ENCODE measurements around the gene MBNL2. TPM values are rescaled to one million over a fixed set of nuclear protein-coding genes. Genes with fewer than 3 reads are reported as not detected.

Gene MBNL2
- total and polyA plus RNA-seq, 10 of the 15 experiments (the other 5 are each of a cell fraction or from before 2014, with no cell fraction given), result 1.6 to 9.7 (median 6.7) TPM

DNA sequence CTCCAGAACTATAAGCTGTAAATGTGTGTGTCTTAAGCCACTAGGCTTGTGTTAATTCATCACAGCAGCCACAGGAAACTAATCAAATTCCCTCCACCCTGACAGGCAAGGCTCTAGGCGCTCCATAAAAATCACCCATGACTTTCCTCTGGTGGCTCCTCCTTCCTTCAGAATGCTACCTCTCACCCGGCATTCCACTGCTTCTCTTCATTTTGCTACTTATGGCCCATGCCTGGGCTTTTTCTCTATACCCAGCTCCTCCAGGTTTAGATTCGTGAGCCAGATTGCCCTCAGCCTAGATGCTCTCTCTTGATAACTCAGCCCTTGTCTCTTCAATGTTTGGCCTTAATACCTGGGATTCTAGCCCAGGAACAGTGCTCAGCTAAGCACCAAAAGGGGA, 36.4 kb upstream of the MBNL2 start (continued):
- TF ChIP-seq, protein P1, sequence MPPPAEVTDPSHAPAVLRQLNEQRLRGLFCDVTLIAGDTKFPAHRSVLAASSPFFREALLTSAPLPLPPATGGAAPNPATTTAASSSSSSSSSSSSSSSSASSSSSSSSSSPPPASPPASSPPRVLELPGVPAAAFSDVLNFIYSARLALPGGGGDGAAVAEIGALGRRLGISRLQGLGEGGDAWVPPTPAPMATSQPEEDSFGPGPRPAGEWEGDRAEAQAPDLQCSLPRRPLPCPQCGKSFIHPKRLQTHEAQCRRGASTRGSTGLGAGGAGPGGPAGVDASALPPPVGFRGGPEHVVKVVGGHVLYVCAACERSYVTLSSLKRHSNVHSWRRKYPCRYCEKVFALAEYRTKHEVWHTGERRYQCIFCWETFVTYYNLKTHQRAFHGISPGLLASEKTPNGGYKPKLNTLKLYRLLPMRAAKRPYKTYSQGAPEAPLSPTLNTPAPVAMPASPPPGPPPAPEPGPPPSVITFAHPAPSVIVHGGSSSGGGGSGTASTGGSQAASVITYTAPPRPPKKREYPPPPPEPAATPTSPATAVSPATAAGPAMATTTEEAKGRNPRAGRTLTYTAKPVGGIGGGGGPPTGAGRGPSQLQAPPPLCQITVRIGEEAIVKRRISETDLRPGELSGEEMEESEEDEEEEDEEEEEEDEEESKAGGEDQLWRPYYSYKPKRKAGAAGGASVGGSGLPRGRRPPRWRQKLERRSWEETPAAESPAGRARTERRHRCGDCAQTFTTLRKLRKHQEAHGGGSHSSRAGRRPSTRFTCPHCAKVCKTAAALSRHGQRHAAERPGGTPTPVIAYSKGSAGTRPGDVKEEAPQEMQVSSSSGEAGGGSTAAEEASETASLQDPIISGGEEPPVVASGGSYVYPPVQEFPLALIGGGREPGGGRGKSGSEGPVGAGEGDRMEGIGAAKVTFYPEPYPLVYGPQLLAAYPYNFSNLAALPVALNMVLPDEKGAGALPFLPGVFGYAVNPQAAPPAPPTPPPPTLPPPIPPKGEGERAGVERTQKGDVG (CRISPR knock-in tag; IDR thresholded peaks at IDR 0.05), result no peak

DNA sequence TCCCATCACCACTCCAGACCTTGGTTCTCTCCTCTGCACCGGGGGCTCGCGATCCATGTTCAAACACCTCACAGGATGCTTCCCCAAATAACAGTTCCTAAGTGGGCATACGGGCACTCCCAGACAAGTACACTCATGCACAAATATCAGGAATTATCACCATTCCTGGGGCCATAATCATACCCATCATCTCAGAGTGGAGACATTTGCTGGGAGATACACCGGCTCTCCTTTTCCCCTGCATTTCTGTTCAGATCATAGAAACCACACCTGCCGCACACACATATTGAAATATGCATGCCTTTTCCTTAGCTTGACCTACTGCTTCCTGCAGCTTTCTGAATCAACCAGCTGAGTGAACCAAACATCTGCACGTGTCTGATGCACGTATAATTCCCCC, 33.9 kb upstream of the MBNL2 start:
- Histone ChIP-seq H3K4me2 (ENCODE audit: control insufficient read depth, insufficient read depth) (no peak overlapping the region), H3K9me3 (replicated peaks; ENCODE audit: control insufficient read depth, insufficient read depth, low read length) (no peaks in the 10 kb centered on the region), H3K27me3 (replicated peaks in 1 of 2; ENCODE audit: control insufficient read depth in 2 of 2, insufficient read depth in 2 of 2, low read length in 1 of 2) (no peaks in the 10 kb centered on the region; a peak in 1 of 4 replicates), H3K4me3 (no peak overlapping the region), H3K79me2 (ENCODE audit: control insufficient read depth, insufficient read depth, low read length) (no peaks in the 10 kb centered on the region), H3K4me1 (ENCODE audit: control insufficient read depth, insufficient read depth, low read length) (no peaks in the 10 kb centered on the region), H4K20me1 (ENCODE audit: control insufficient read depth, insufficient read depth) (no peaks in the 10 kb centered on the region), H3K27ac (ENCODE audit: control insufficient read depth, insufficient read depth) (no peak overlapping the region), H2AFZ (ENCODE audit: control insufficient read depth, low read depth, low read length) (no peak overlapping the region), H3K36me3 (ENCODE audit: control insufficient read depth in 2 of 2, insufficient read depth in 2 of 2, low read length in 1 of 2) (no peaks in the 10 kb centered on the region), H3K9ac (ENCODE audit: control insufficient read depth, insufficient read depth, low read length) (no peak overlapping the region)
- ChIA-PET CTCF (no interaction called here), POLR2A (no interaction called here), RAD21 (ENCODE audit: unreplicated experiment) (no interaction called here), SMC1A (ENCODE audit: uncharacterized antibody, unreplicated experiment) (no interaction called here)
- intact Hi-C loops (cut with micrococcal nuclease; ENCODE audit: unreplicated experiment), result no loop called here
- DNase-seq (ENCODE audit: low read depth, low spot score) (no peak), FAIRE-seq (no peak), ATAC-seq (no peak)
- WGBS (ENCODE audit: insufficient coverage, insufficient replicate concordance, low lambda C conversion rate, missing lambda C conversion rate), result 57% methylated on average over 8 of the region's 8 CpGs
- in situ Hi-C loops (cut with MboI), result no loop called here
- TF ChIP-seq EED (IDR thresholded peaks at IDR 0.05; ENCODE audit: low read depth), result no peak
- TF ChIP-seq, protein P2, sequence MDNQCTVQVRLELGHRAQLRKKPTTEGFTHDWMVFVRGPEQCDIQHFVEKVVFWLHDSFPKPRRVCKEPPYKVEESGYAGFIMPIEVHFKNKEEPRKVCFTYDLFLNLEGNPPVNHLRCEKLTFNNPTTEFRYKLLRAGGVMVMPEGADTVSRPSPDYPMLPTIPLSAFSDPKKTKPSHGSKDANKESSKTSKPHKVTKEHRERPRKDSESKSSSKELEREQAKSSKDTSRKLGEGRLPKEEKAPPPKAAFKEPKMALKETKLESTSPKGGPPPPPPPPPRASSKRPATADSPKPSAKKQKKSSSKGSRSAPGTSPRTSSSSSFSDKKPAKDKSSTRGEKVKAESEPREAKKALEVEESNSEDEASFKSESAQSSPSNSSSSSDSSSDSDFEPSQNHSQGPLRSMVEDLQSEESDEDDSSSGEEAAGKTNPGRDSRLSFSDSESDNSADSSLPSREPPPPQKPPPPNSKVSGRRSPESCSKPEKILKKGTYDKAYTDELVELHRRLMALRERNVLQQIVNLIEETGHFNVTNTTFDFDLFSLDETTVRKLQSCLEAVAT (IDR thresholded peaks at IDR 0.05), result no peak
- no peak for TF ChIP-seq ETV6 (conservative IDR thresholded peaks at IDR 0.05 in 1 of 2, IDR thresholded peaks at IDR 0.05 in 1 of 2; ENCODE audit: borderline replicate concordance in 1 of 2, low read depth in 1 of 2)
- no peak for TF ChIP-seq CHD4 (IDR thresholded peaks at IDR 0.05)
- TF ChIP-seq EZH2 (IDR thresholded peaks at IDR 0.05; ENCODE audit: borderline replicate concordance, control insufficient read depth, low read depth, low read length), result no peak
- TF ChIP-seq CBFB (IDR thresholded peaks at IDR 0.05; ENCODE audit: low read depth), result no peak
- TF ChIP-seq, protein P3, sequence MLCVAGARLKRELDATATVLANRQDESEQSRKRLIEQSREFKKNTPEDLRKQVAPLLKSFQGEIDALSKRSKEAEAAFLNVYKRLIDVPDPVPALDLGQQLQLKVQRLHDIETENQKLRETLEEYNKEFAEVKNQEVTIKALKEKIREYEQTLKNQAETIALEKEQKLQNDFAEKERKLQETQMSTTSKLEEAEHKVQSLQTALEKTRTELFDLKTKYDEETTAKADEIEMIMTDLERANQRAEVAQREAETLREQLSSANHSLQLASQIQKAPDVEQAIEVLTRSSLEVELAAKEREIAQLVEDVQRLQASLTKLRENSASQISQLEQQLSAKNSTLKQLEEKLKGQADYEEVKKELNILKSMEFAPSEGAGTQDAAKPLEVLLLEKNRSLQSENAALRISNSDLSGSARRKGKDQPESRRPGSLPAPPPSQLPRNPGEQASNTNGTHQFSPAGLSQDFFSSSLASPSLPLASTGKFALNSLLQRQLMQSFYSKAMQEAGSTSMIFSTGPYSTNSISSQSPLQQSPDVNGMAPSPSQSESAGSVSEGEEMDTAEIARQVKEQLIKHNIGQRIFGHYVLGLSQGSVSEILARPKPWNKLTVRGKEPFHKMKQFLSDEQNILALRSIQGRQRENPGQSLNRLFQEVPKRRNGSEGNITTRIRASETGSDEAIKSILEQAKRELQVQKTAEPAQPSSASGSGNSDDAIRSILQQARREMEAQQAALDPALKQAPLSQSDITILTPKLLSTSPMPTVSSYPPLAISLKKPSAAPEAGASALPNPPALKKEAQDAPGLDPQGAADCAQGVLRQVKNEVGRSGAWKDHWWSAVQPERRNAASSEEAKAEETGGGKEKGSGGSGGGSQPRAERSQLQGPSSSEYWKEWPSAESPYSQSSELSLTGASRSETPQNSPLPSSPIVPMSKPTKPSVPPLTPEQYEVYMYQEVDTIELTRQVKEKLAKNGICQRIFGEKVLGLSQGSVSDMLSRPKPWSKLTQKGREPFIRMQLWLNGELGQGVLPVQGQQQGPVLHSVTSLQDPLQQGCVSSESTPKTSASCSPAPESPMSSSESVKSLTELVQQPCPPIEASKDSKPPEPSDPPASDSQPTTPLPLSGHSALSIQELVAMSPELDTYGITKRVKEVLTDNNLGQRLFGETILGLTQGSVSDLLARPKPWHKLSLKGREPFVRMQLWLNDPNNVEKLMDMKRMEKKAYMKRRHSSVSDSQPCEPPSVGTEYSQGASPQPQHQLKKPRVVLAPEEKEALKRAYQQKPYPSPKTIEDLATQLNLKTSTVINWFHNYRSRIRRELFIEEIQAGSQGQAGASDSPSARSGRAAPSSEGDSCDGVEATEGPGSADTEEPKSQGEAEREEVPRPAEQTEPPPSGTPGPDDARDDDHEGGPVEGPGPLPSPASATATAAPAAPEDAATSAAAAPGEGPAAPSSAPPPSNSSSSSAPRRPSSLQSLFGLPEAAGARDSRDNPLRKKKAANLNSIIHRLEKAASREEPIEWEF (IDR thresholded peaks at IDR 0.05; ENCODE audit: insufficient replicate concordance, low read depth, low read length), result no peak
- TF ChIP-seq PAX8 (IDR thresholded peaks at IDR 0.05), result no peak
- no peak for TF ChIP-seq POLR2AphosphoS2 (IDR thresholded peaks at IDR 0.05; ENCODE audit: low read depth, low read length)
- TF ChIP-seq, protein P4, sequence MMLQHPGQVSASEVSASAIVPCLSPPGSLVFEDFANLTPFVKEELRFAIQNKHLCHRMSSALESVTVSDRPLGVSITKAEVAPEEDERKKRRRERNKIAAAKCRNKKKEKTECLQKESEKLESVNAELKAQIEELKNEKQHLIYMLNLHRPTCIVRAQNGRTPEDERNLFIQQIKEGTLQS (IDR thresholded peaks at IDR 0.05; ENCODE audit: borderline replicate concordance, extremely low read depth, low read depth, low read length), result no peak
- no TSS peak for BruUV-seq (replicated peaks)

All from GM12878 (cell line).